NCI-H2196 treated with DMSO at 0.1 percent for 48 hours (cell line): ENCODE data around the gene CCDC160.

Source experiments
- DNase-seq: peaks from one replicate; lab custom pipeline; 2025; ENCODE audit not compliant: unreplicated experiment; lab: John Stamatoyannopoulos, UW

Gene CCDC160

DNA sequence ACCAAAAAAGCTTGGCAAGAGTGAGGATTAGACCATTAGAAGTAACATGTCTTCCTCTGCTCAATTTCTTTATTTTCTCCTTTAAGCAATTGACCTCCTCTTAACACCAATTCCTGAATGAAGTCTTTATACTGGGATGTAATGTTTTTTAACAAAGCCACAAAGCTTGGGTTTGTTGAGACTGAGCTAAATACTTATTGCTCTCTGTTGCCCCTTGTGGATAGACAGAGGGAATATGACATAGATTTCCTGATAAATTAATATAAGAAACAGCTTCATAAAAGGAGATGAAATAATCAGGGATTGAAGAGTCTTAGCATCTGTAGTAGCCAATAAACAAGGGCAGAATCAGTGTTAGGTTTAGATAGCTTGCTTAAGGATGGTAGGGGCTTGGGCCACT lies 57.6 kb downstream of the CCDC160 start:
- no peak for DNase-seq
